Nephron progenitor cell (in vitro differentiated cells): Measurements from ENCODE around the gene ITGB2.

Experiments used
- DNase-seq: peaks from one replicate; pipeline ENCODE4 v3.0.0; 2021
- H3K27ac Mint-ChIP-seq: 2 replicates; pipeline ENCODE4 v1.8.0; 2021; ENCODE audit warnings: mild to moderate bottlenecking, moderate library complexity, mixed read lengths
- H3K27me3 Mint-ChIP-seq: 2 replicates; pipeline ENCODE4 v1.8.0; 2021; ENCODE audit warnings: mild to moderate bottlenecking, low read depth, mixed read lengths; ENCODE audit not compliant: poor library complexity
- H3K36me3 Mint-ChIP-seq: 2 replicates; pipeline ENCODE4 v1.8.0; 2021; ENCODE audit warnings: low read depth, mixed read lengths
- H3K4me1 Mint-ChIP-seq: 2 replicates; pipeline ENCODE4 v1.8.0; 2021; ENCODE audit warnings: mixed read lengths
- H3K4me3 Mint-ChIP-seq: 2 replicates; pipeline ENCODE4 v1.8.0; 2021; ENCODE audit warnings: mild to moderate bottlenecking, moderate library complexity, mixed read lengths
- H3K9me3 Mint-ChIP-seq: 2 replicates; pipeline ENCODE4 v1.8.0; 2021; ENCODE audit warnings: mild to moderate bottlenecking, moderate library complexity, mixed read lengths
- TF ChIP-seq, protein P1 (sequence below): fragments of 200-600 bp; sonication (generic); IDR thresholded peaks from 2 replicates; pipeline ENCODE4 v1.5.0; 2021; ENCODE audit warnings: antibody characterized with exemption

The ITGB2 gene

DNA sequence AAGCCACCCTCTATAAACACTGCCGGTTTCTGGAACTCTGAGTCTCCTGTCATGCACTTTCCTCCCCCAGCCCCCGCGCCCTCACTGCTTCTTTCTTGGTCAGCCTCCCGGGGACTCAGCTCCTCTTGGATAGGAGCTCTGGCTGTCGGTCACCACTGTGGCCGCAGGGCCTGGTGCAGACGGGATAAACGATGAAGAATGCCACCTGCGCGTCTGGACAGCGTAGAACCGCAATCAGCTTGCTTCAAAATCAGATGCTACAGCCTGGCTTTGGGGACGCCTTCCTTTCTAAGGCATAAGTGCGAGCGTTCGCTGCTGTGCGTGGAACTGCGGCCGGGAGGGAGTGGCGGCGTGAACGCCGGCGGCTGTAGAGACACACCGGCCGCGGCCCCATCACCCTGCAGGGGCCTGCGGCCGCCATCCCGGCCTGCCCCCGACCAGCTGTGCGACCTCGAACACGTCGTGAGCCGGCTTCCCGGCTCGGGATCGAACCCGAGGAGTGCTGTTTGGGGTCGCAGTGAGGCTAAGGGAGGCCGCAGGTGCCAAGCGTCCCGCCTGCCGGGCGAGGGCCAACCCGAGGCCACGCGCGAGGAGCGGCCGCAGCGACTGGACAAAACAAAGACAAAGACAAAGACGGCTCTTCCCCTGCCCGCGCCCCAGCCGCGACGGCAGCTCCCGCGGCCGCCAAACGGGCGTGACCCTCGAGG is 47.9 kb downstream of the ITGB2 start:
- Mint-ChIP-seq H3K27me3 (peaks cover 41% of the 10 kb centered on the region), H3K4me1 (peaks cover 66% of the 10 kb centered on the region), H3K36me3 (peaks cover 14% of the 10 kb centered on the region), H3K27ac (peak overlapping the region; percentile 61), H3K4me3 (peak overlapping the region; percentile 98), H3K9me3 (peaks cover 4% of the 10 kb centered on the region)
- TF ChIP-seq, protein P1, sequence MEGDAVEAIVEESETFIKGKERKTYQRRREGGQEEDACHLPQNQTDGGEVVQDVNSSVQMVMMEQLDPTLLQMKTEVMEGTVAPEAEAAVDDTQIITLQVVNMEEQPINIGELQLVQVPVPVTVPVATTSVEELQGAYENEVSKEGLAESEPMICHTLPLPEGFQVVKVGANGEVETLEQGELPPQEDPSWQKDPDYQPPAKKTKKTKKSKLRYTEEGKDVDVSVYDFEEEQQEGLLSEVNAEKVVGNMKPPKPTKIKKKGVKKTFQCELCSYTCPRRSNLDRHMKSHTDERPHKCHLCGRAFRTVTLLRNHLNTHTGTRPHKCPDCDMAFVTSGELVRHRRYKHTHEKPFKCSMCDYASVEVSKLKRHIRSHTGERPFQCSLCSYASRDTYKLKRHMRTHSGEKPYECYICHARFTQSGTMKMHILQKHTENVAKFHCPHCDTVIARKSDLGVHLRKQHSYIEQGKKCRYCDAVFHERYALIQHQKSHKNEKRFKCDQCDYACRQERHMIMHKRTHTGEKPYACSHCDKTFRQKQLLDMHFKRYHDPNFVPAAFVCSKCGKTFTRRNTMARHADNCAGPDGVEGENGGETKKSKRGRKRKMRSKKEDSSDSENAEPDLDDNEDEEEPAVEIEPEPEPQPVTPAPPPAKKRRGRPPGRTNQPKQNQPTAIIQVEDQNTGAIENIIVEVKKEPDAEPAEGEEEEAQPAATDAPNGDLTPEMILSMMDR, result no peak
- DNase-seq, result peak; percentile 43

DNA sequence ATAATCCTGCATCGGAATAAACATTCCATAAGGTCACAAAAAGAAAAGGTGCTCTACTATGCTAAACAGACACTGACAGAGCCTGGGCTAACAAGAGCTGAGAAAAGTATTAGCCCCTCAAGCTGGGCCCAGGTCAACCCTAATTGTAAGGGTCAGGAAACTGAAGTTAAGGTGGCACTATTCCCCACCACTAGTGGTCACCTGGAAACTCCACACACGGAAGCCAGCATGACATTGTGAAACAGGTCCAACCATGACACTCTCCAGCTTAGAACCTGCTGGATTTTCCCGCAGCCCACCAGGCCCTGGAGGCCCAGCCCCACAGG is 48.4 kb downstream of the ITGB2 start:
- Mint-ChIP-seq H3K9me3 (peaks cover 4% of the 10 kb centered on the region), H3K27me3 (peaks cover 36% of the 10 kb centered on the region), H3K36me3 (peaks cover 16% of the 10 kb centered on the region), H3K4me1 (peaks cover 71% of the 10 kb centered on the region), H3K4me3 (peak overlapping the region; percentile 98), H3K27ac (peak overlapping the region; percentile 61)
- TF ChIP-seq, protein P1, result no peak
- DNase-seq, result no peak

DNA sequence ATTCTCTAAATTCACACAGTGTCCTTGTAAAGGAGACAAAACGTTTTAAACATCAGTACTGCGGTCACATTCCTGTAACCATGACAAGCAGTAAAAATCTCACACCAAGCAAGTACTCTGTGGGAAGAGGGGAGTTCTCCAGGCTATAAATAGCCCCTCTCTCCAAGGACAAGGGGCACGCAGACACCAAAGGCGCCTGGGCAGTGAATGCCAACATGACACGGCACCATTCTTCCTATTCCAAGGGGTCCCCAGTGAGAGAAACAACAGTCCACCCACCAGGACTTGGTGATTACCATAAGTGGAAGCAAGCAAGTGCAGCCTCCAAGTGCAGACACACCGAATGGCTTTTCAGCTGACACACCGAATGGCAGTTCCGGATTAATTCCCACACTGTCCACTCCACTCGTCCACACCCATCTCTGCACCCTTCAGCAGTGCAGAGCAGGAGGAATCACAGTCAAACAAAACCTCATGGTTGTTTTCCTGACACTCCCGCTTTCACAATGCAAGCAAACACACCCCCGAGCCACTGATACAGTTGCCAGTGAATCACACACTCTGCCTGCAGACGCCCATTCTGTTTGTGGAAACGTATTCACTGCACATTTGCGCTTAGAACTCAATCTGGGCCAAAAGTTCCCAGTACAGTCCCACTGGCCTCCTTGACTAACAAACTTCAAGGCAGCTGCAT is 49.0 kb downstream of the ITGB2 start:
- Mint-ChIP-seq H3K4me3 (peak overlapping the region; percentile 98), H3K9me3 (peaks cover 4% of the 10 kb centered on the region), H3K27me3 (peaks cover 30% of the 10 kb centered on the region), H3K4me1 (peaks cover 77% of the 10 kb centered on the region), H3K36me3 (peaks cover 19% of the 10 kb centered on the region), H3K27ac (peak overlapping the region; percentile 77)
- no peak for DNase-seq
- TF ChIP-seq, protein P1, result no peak

DNA sequence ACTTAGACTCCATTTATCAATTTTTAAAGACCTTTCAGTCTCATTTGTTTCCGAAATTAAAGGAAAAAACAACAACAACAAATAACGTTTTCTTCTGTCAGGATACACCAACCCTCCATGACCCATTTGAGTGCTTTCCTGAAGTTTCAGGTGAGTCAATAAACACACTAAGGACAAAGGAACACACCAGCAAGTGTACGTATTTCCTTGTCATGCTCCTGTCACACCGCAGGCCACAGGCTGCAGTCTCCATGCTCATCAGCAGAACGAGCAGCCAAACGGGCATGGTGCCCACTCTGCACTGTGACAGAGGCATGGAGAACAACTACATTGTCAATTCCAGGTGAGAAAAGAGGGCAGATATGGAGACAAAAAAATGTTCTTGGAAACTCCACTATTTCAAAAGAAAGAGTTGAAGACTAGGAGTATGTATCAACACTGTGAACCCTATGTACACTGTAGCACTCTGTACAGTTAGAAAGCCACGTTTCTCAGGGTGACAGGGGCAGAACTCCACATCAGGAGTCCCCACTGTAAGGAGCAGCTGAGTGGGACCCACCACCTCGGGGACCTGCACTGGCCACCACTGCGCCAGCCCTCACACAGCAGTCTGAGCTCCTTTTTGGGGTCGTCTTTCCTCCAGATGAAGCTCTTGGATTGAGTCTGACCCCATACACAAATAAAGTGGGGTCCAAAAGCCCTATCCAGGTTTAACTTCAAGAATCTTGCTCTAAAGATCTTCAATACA is 49.8 kb downstream of the ITGB2 start:
- no peak for DNase-seq
- TF ChIP-seq, protein P1, result no peak
- Mint-ChIP-seq H3K4me1 (peaks cover 84% of the 10 kb centered on the region), H3K36me3 (peaks cover 23% of the 10 kb centered on the region), H3K9me3 (no peaks in the 10 kb centered on the region), H3K27ac (peak overlapping the region; percentile 42), H3K4me3 (peak overlapping the region; percentile 98), H3K27me3 (peaks cover 22% of the 10 kb centered on the region)

DNA sequence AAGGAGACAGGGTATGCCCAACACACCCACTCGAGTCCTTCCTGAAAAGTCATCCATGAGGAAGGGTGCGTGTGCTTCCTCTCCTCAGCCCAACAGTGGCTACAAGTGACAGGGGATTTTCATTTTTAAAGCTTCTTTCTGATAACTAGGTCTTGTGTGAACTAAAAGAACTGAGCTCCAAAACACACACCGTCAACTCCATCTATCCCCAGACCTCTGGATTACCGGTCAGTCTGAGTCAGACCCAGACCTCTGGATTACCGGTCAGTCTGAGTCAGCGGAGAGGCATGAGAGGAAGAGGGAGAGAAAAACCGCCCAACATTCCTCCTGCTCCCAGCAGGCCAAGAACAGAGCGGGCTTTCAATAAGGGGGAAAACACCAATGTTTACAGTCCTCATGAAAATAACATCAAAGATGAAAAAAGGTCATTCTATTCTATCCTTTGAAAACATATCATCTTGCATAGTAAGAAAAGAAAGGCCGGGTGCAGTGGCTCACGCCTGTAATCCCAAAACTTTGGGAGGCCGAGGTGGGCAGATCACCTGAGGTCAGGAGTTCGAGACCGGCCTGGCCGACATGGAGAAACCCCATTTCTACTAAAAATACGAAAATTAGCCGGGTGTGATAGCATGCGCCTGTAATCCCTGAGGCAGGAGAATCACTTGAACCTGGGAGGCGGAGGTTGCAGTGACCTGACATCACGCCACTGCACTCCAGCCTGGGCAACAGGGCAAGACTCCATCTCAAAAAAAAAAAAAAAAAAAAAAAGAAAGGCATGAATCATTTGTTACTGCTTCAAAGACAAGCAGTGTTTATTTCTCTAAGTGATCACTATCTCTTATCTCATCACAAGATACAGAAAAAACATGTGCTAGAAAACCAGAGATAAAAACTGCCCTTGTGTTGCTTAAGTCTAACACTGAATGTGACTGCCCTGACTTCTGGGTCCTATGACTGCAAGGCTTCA is 50.6 kb downstream of the ITGB2 start:
- TF ChIP-seq, protein P1, result no peak

More for the DNA sequence above, 50.6 kb downstream of the ITGB2 start:
- H3K27me3 Mint-ChIP-seq, result peaks cover 14% of the 10 kb centered on the region
- DNase-seq, result no peak
- no peak overlapping the region for H3K27ac Mint-ChIP-seq
- peak overlapping the region; percentile 69 for H3K4me3 Mint-ChIP-seq
- peaks cover 27% of the 10 kb centered on the region for H3K36me3 Mint-ChIP-seq
- no peaks in the 10 kb centered on the region for H3K9me3 Mint-ChIP-seq
- H3K4me1 Mint-ChIP-seq, result peaks cover 77% of the 10 kb centered on the region
